OCI-LY7 (cell line): ENCODE results near the gene FOXA2. TPM values are rescaled to one million over a fixed set of nuclear protein-coding genes. Genes with fewer than 3 reads are reported as not detected.

ENCODE experiments used
- BruUV-seq: library from RNA; stranded (reverse); fragments of 400-500 nt; replicated peaks from 2 replicates; lab custom pipeline; 2021; lab: Mats Ljungman, UMichigan
- CTCF ChIA-PET: fragments of 300-600 bp; sonication (Branson Sonifier 250); formaldehyde crosslinking; loops from one replicate; lab custom pipeline; 2022; ENCODE audit warnings: antibody characterized with exemption; ENCODE audit not compliant: unreplicated experiment; lab: Charles Lee
- POLR2A ChIA-PET: fragments of 300-600 bp; sonication (Branson Sonifier 250); formaldehyde crosslinking; loops from one replicate; lab custom pipeline; 2022; ENCODE audit warnings: antibody characterized with exemption; lab: Charles Lee
- DNase-seq: peaks from one replicate; pipeline ENCODE4 v3.0.0-alpha.2; 2015; ENCODE audit warnings: low spot score
- H2AFZ ChIP-seq: fragments of 200-600 bp; sonication (generic), shearing (Covaris generic); 2 replicates; pipeline ENCODE4 v1.6.1; 2014; ENCODE audit warnings: mild to moderate bottlenecking, antibody characterized with exemption, low read length, moderate library complexity
- H3K27ac ChIP-seq: fragments of 200-600 bp; sonication (generic); 2 replicates; pipeline ENCODE4 v1.5.1; 2014; ENCODE audit warnings: mixed run types, low read depth, mild to moderate bottlenecking, moderate library complexity, low read length, inconsistent platforms; ENCODE audit not compliant: poor library complexity, severe bottlenecking
- H3K36me3 ChIP-seq: fragments of 200-600 bp; sonication (generic); 2 replicates; pipeline ENCODE4 v1.6.1; 2014; ENCODE audit warnings: mild to moderate bottlenecking, antibody characterized with exemption, low read length, moderate library complexity, mixed read lengths; ENCODE audit not compliant: insufficient read depth
- H3K4me1 ChIP-seq: fragments of 200-600 bp; sonication (generic); 2 replicates; pipeline ENCODE4 v1.5.1; 2014; ENCODE audit warnings: mild to moderate bottlenecking, low read length; ENCODE audit not compliant: insufficient read depth, poor library complexity, severe bottlenecking
- H3K4me2 ChIP-seq: fragments of 200-600 bp; sonication (generic); 2 replicates; pipeline ENCODE4 v1.6.1; 2014; ENCODE audit warnings: mild to moderate bottlenecking, low read length
- H3K4me3 ChIP-seq: fragments of 200-600 bp; sonication (generic); 2 replicates; pipeline ENCODE4 v1.5.1; 2014; ENCODE audit warnings: mild to moderate bottlenecking, low read depth, low read length; ENCODE audit not compliant: poor library complexity, severe bottlenecking
- H3K79me2 ChIP-seq: fragments of 200-600 bp; sonication (generic); 2 replicates; pipeline ENCODE4 v1.6.1; 2016; ENCODE audit warnings: low read depth, mild to moderate bottlenecking, low read length, moderate library complexity, mixed read lengths; ENCODE audit not compliant: insufficient read depth
- H3K9me2 ChIP-seq: fragments of 200-600 bp; sonication (generic); 2 replicates; pipeline ENCODE4 v1.6.1; 2016; ENCODE audit warnings: mild to moderate bottlenecking, low read length, mixed read lengths; ENCODE audit not compliant: insufficient read depth
- H3K9me3 ChIP-seq: fragments of 200-600 bp; sonication (generic); 2 replicates; pipeline ENCODE4 v1.6.1; 2014; ENCODE audit warnings: mild to moderate bottlenecking, mixed run types, low read length, mixed read lengths
- H4K20me1 ChIP-seq: fragments of 200-600 bp; sonication (generic); 2 replicates; pipeline ENCODE4 v1.6.1; 2014; ENCODE audit warnings: mild to moderate bottlenecking, antibody characterized with exemption, low read length, moderate library complexity, mixed read lengths; ENCODE audit not compliant: insufficient read depth
- CTCF ChIP-seq: fragments of 200-600 bp; sonication (generic); conservative IDR thresholded peaks from 2 replicates; pipeline ENCODE4 v1.5.1; 2014; ENCODE audit warnings: mild to moderate bottlenecking, antibody characterized with exemption, low read length, moderate library complexity, mixed read lengths
- EZH2phosphoT487 ChIP-seq: fragments of 200-600 bp; sonication (generic); IDR thresholded peaks from 2 replicates; pipeline ENCODE4 v1.6.1; 2018; ENCODE audit warnings: low read depth, borderline replicate concordance, mild to moderate bottlenecking, mixed run types, antibody characterized with exemption, low read length, moderate library complexity, mixed read lengths
- intact Hi-C: fragments of 100-400 bp; cut with micrococcal nuclease; formaldehyde crosslinking; loops from one replicate; pipeline ENCODE4 v1.10.0; 2022; ENCODE audit not compliant: unreplicated experiment
- small RNA-seq: library from RNA; depleted of rRNA; stranded (forward); fragments of <200 nt; gene quantifications from one replicate; pipeline ENCODE3, GENCODE V24; 2014
- total RNA-seq, 2 experiments: library from RNA; depleted of rRNA in 1 of 2; stranded (reverse); fragments of >200 nt in 1 of 2; shearing (Covaris generic) in 1 of 2; gene quantifications; 2 replicates each; pipeline ENCODE4 v1.2.3, GENCODE V29; 2014 to 2022

Gene FOXA2
- total RNA-seq, 2 experiments from 2014 or later, result not detected

- no peak for TF ChIP-seq CTCF
- no peak for TF ChIP-seq EZH2phosphoT487
These were observed 53.2 kb downstream of the FOXA2 start for GRCh38 chr20:22531056-22531615.

More at GRCh38 chr20:22531056-22531615, 53.2 kb downstream of the FOXA2 start:
- no peak for DNase-seq
- intact Hi-C loops, result no loop called here
- ChIA-PET CTCF (no interaction called here), POLR2A (no interaction called here)
- Histone ChIP-seq H3K4me3 (no peak overlapping the region), H3K4me1 (no peaks in the 10 kb centered on the region), H3K27ac (no peak overlapping the region), H4K20me1 (no peaks in the 10 kb centered on the region), H3K4me2 (no peak overlapping the region), H2AFZ (no peak overlapping the region), H3K79me2 (no peaks in the 10 kb centered on the region), H3K9me2 (no peaks in the 10 kb centered on the region), H3K36me3 (no peaks in the 10 kb centered on the region), H3K9me3 (no peaks in the 10 kb centered on the region)
- no TSS peak for BruUV-seq

Small RNA genes lying within 50 kb of the gene (small RNA-seq; reads per million reads assigned to genes)
- not detected for gene LINC00261
